NCI-H1105 (cell line): Measurements from ENCODE around the gene GLRA3.
"Not testable (repeated sequence)": the region's sequence is repeated elsewhere in the genome, so short reads cannot be mapped to it uniquely, and the experiment has no call there.

ENCODE experiments used
- DNase-seq: peaks from one replicate; lab custom pipeline; 2025; lab: John Stamatoyannopoulos, UW

GLRA3 gene

GRCh38 chr4:174714393-174715211 is 114.4 kb downstream of the GLRA3 start:
- DNase-seq, result no peak

GRCh38 chr4:174713821-174714220 is 115.2 kb downstream of the GLRA3 start:
- no peak for DNase-seq

GRCh38 chr4:174713181-174713580 is 115.9 kb downstream of the GLRA3 start:
- DNase-seq, result no peak

GRCh38 chr4:174709526-174709925 is 119.5 kb downstream of the GLRA3 start:
- no peak for DNase-seq

GRCh38 chr4:174708381-174708780 is 120.7 kb downstream of the GLRA3 start:
- DNase-seq, result no peak

GRCh38 chr4:174707902-174708301 is 121.1 kb downstream of the GLRA3 start:
- DNase-seq, result no peak

GRCh38 chr4:174707051-174707676 is 121.9 kb downstream of the GLRA3 start:
- no peak for DNase-seq

GRCh38 chr4:174702979-174703478 is 126.0 kb downstream of the GLRA3 start:
- no peak for DNase-seq

- DNase-seq, result no peak
Measured at GRCh38 chr4:174699654-174700053, 129.4 kb downstream of the GLRA3 start.

- DNase-seq, result no peak
Measured at GRCh38 chr4:174697896-174698295, 131.2 kb downstream of the GLRA3 start.

GRCh38 chr4:174697202-174697601 is 131.8 kb downstream of the GLRA3 start:
- no peak for DNase-seq

GRCh38 chr4:174696657-174697056 is 132.4 kb downstream of the GLRA3 start:
- DNase-seq, result no peak

- DNase-seq, result not testable (repeated sequence)
Measured at GRCh38 chr4:174691876-174692275, 137.2 kb downstream of the GLRA3 start.

- no peak for DNase-seq
Measured at GRCh38 chr4:174690665-174691064, 138.4 kb downstream of the GLRA3 start.

GRCh38 chr4:174689618-174690017 is 139.4 kb downstream of the GLRA3 start:
- no peak for DNase-seq

GRCh38 chr4:174686826-174687225 is 142.2 kb downstream of the GLRA3 start:
- no peak for DNase-seq

- DNase-seq, result no peak
Measured at GRCh38 chr4:174681723-174682300, 147.2 kb downstream of the GLRA3 start.

- DNase-seq, result no peak
Measured at GRCh38 chr4:174674305-174674840, 154.7 kb downstream of the GLRA3 start.

- DNase-seq, result no peak
Measured at GRCh38 chr4:174673865-174674264, 155.2 kb downstream of the GLRA3 start.

GRCh38 chr4:174672276-174672675 is 156.8 kb downstream of the GLRA3 start:
- no peak for DNase-seq

GRCh38 chr4:174669270-174669669 is 159.8 kb downstream of the GLRA3 start:
- no peak for DNase-seq

- no peak for DNase-seq
Measured at GRCh38 chr4:174665799-174666198, 163.2 kb downstream of the GLRA3 start.

- no peak for DNase-seq
Measured at GRCh38 chr4:174663216-174663615, 165.8 kb downstream of the GLRA3 start.
